HEK293 (cell line): Measurements from ENCODE around the gene ALG6.

Experiments
- GFI1B ChIP-seq: fragments of 450-650 bp; formaldehyde crosslinking; IDR thresholded peaks from 2 replicates; pipeline ENCODE4 v1.5.1; 2016; ENCODE audit warnings: missing biosample characterization, missing genetic modification characterization
- KLF7 ChIP-seq: fragments of 450-650 bp; formaldehyde crosslinking; IDR thresholded peaks from 2 replicates; pipeline ENCODE4 v1.5.1; 2016; ENCODE audit warnings: missing biosample characterization, missing genetic modification characterization, borderline replicate concordance
- SP7 ChIP-seq: fragments of 450-650 bp; formaldehyde crosslinking; IDR thresholded peaks from 2 replicates; pipeline ENCODE4 v1.5.1; 2016; ENCODE audit warnings: missing biosample characterization, missing genetic modification characterization
- TRIM28 ChIP-seq: IDR thresholded peaks from 2 replicates; pipeline ENCODE4 v1.6.1; 2011; ENCODE audit warnings: low read length, control low read depth, borderline replicate concordance
- ZBTB26 ChIP-seq: fragments of 450-650 bp; formaldehyde crosslinking; optimal IDR thresholded peaks from 2 replicates; pipeline ENCODE3; 2016; ENCODE audit warnings: missing biosample characterization, mild to moderate bottlenecking, missing genetic modification characterization
- ZBTB49 ChIP-seq: fragments of 450-650 bp; formaldehyde crosslinking; IDR thresholded peaks from 2 replicates; pipeline ENCODE4 v1.5.1; 2016; ENCODE audit warnings: missing biosample characterization, missing genetic modification characterization, low read depth
- ZFP3 ChIP-seq: fragments of 450-650 bp; formaldehyde crosslinking; IDR thresholded peaks from 2 replicates; pipeline ENCODE4 v1.5.1; 2016; ENCODE audit warnings: low read depth, missing biosample characterization, missing genetic modification characterization
- ZFP37 ChIP-seq: fragments of 450-650 bp; formaldehyde crosslinking; IDR thresholded peaks from 2 replicates; pipeline ENCODE4 v1.5.1; 2016; ENCODE audit warnings: missing biosample characterization, missing genetic modification characterization
- ZNF112 ChIP-seq: fragments of 450-650 bp; formaldehyde crosslinking; IDR thresholded peaks from 2 replicates; pipeline ENCODE4 v1.5.0; 2017; ENCODE audit warnings: missing biosample characterization, missing genetic modification characterization
- ZNF155 ChIP-seq: fragments of 450-650 bp; formaldehyde crosslinking; IDR thresholded peaks from 2 replicates; pipeline ENCODE4 v1.5.1; 2016; ENCODE audit warnings: missing biosample characterization, missing genetic modification characterization
- ZNF211 ChIP-seq: fragments of 450-650 bp; formaldehyde crosslinking; IDR thresholded peaks from 2 replicates; pipeline ENCODE4 v1.5.1; 2016; ENCODE audit warnings: low read depth, missing biosample characterization, missing genetic modification characterization
- ZNF266 ChIP-seq: fragments of 450-650 bp; formaldehyde crosslinking; IDR thresholded peaks from 2 replicates; pipeline ENCODE4 v1.5.1; 2016; ENCODE audit warnings: missing biosample characterization, missing genetic modification characterization, low read depth
- ZNF302 ChIP-seq: fragments of 450-650 bp; formaldehyde crosslinking; IDR thresholded peaks from 2 replicates; pipeline ENCODE4 v1.5.1; 2016; ENCODE audit warnings: missing biosample characterization, missing genetic modification characterization, low read depth
- ZNF335 ChIP-seq: fragments of 450-650 bp; formaldehyde crosslinking; conservative IDR thresholded peaks from 2 replicates; pipeline ENCODE4 v1.5.1; 2016; ENCODE audit warnings: missing biosample characterization, missing genetic modification characterization
- ZNF366 ChIP-seq: fragments of 450-650 bp; formaldehyde crosslinking; conservative IDR thresholded peaks from 2 replicates; pipeline ENCODE4 v1.5.1; 2016; ENCODE audit warnings: missing biosample characterization, missing genetic modification characterization
- ZNF404 ChIP-seq: fragments of 450-650 bp; formaldehyde crosslinking; IDR thresholded peaks from 2 replicates; pipeline ENCODE4 v1.5.1; 2017; ENCODE audit warnings: missing biosample characterization, missing genetic modification characterization
- ZNF416 ChIP-seq: fragments of 450-650 bp; formaldehyde crosslinking; IDR thresholded peaks from 2 replicates; pipeline ENCODE4 v1.5.1; 2016; ENCODE audit warnings: missing biosample characterization, missing genetic modification characterization
- ZNF521 ChIP-seq: fragments of 450-650 bp; formaldehyde crosslinking; IDR thresholded peaks from 2 replicates; pipeline ENCODE4 v1.5.1; 2017; ENCODE audit warnings: missing biosample characterization, mild to moderate bottlenecking, missing genetic modification characterization
- ZNF530 ChIP-seq: fragments of 450-650 bp; formaldehyde crosslinking; IDR thresholded peaks from 2 replicates; pipeline ENCODE4 v1.5.1; 2016; ENCODE audit warnings: low read depth, missing biosample characterization, missing genetic modification characterization
- ZNF561 ChIP-seq: fragments of 450-650 bp; IDR thresholded peaks from 2 replicates; pipeline ENCODE4 v1.5.1; 2018; ENCODE audit warnings: missing biosample characterization, missing genetic modification characterization, borderline replicate concordance
- ZNF571 ChIP-seq: fragments of 450-650 bp; formaldehyde crosslinking; IDR thresholded peaks from 2 replicates; pipeline ENCODE4 v1.5.0; 2017; ENCODE audit warnings: missing biosample characterization, missing genetic modification characterization
- ZNF580 ChIP-seq: fragments of 450-650 bp; formaldehyde crosslinking; IDR thresholded peaks from 2 replicates; pipeline ENCODE4 v1.5.1; 2016; ENCODE audit warnings: missing biosample characterization, missing genetic modification characterization
- ZNF623 ChIP-seq: fragments of 450-650 bp; formaldehyde crosslinking; IDR thresholded peaks from 2 replicates; pipeline ENCODE4 v1.5.1; 2016; ENCODE audit warnings: missing biosample characterization, missing genetic modification characterization
- ZNF645 ChIP-seq: fragments of 450-650 bp; formaldehyde crosslinking; IDR thresholded peaks from 2 replicates; pipeline ENCODE4; 2016; ENCODE audit warnings: missing biosample characterization, missing genetic modification characterization
- ZNF76 ChIP-seq: fragments of 450-650 bp; formaldehyde crosslinking; IDR thresholded peaks from 2 replicates; pipeline ENCODE4; 2016; ENCODE audit warnings: low read depth, missing biosample characterization, missing genetic modification characterization, borderline replicate concordance
- ZNF843 ChIP-seq: fragments of 450-650 bp; formaldehyde crosslinking; IDR thresholded peaks from 2 replicates; pipeline ENCODE4 v1.5.1; 2016; ENCODE audit warnings: missing biosample characterization, missing genetic modification characterization
- ZSCAN23 ChIP-seq: fragments of 450-650 bp; formaldehyde crosslinking; IDR thresholded peaks from 2 replicates; pipeline ENCODE4 v1.5.1; 2016; ENCODE audit warnings: missing biosample characterization, missing genetic modification characterization
- TF ChIP-seq, protein P1 (sequence below): sonication (generic); formaldehyde crosslinking; IDR thresholded peaks from 2 replicates; pipeline ENCODE4 v1.8.1; 2022; ENCODE audit warnings: mild to moderate bottlenecking, moderate library complexity, missing genetic modification reagents
- TF ChIP-seq, protein P2 (sequence below): fragments of 450-650 bp; formaldehyde crosslinking; IDR thresholded peaks from 2 replicates; pipeline ENCODE4 v1.5.1; 2016; ENCODE audit warnings: missing biosample characterization, missing genetic modification characterization, low read depth
- TF ChIP-seq, protein P3 (sequence below): fragments of 450-650 bp; formaldehyde crosslinking; IDR thresholded peaks from 2 replicates; pipeline ENCODE4 v1.5.1; 2017; ENCODE audit warnings: missing biosample characterization, missing genetic modification characterization

ALG6 gene

GRCh38 chr1:63367215-63368103 is at the start of gene ALG6 (continued):
- TF ChIP-seq, protein P1, sequence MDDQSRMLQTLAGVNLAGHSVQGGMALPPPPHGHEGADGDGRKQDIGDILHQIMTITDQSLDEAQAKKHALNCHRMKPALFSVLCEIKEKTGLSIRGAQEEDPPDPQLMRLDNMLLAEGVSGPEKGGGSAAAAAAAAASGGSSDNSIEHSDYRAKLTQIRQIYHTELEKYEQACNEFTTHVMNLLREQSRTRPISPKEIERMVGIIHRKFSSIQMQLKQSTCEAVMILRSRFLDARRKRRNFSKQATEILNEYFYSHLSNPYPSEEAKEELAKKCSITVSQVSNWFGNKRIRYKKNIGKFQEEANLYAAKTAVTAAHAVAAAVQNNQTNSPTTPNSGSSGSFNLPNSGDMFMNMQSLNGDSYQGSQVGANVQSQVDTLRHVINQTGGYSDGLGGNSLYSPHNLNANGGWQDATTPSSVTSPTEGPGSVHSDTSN (CRISPR knock-in tag), result peak; percentile 28; the same call in 1 of the 2 replicates
- TF ChIP-seq, protein P2, sequence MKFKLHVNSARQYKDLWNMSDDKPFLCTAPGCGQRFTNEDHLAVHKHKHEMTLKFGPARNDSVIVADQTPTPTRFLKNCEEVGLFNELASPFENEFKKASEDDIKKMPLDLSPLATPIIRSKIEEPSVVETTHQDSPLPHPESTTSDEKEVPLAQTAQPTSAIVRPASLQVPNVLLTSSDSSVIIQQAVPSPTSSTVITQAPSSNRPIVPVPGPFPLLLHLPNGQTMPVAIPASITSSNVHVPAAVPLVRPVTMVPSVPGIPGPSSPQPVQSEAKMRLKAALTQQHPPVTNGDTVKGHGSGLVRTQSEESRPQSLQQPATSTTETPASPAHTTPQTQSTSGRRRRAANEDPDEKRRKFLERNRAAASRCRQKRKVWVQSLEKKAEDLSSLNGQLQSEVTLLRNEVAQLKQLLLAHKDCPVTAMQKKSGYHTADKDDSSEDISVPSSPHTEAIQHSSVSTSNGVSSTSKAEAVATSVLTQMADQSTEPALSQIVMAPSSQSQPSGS (tag by site-specific recombination), result no peak
- no peak for TF ChIP-seq ZNF521 (tag by site-specific recombination)
- TF ChIP-seq, protein P3, sequence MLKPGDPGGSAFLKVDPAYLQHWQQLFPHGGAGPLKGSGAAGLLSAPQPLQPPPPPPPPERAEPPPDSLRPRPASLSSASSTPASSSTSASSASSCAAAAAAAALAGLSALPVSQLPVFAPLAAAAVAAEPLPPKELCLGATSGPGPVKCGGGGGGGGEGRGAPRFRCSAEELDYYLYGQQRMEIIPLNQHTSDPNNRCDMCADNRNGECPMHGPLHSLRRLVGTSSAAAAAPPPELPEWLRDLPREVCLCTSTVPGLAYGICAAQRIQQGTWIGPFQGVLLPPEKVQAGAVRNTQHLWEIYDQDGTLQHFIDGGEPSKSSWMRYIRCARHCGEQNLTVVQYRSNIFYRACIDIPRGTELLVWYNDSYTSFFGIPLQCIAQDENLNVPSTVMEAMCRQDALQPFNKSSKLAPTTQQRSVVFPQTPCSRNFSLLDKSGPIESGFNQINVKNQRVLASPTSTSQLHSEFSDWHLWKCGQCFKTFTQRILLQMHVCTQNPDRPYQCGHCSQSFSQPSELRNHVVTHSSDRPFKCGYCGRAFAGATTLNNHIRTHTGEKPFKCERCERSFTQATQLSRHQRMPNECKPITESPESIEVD (tag by site-specific recombination), result no peak
- TF ChIP-seq ZNF571 (tag by site-specific recombination), result no peak
- TF ChIP-seq ZNF416 (tag by site-specific recombination), result no peak
- no peak for TF ChIP-seq ZNF211 (tag by site-specific recombination)
- no peak for TF ChIP-seq ZNF266 (tag by site-specific recombination)
- TF ChIP-seq SP7, result peak; percentile 80
- peak; percentile 72; the same call in 1 of the 2 replicates for TF ChIP-seq ZNF561 (tag by site-specific recombination)
- TF ChIP-seq ZBTB49 (tag by site-specific recombination), result no peak
- TF ChIP-seq ZNF843 (tag by site-specific recombination), result peak; percentile 66; the same call in 1 of the 2 replicates
- no peak for TF ChIP-seq ZNF645
- peak; percentile 77; the same call in 1 of the 2 replicates for TF ChIP-seq ZNF76 (tag by site-specific recombination)
- TF ChIP-seq KLF7 (tag by site-specific recombination), result no peak; the same call in 1 of the 2 replicates
- TF ChIP-seq ZFP37 (tag by site-specific recombination), result peak; percentile 97
- TF ChIP-seq ZNF623 (tag by site-specific recombination), result no peak
- no peak; the same call in 1 of the 2 replicates for TF ChIP-seq TRIM28
- no peak for TF ChIP-seq ZNF404 (tag by site-specific recombination)
- TF ChIP-seq ZNF112 (tag by site-specific recombination), result no peak
- no peak for TF ChIP-seq GFI1B (tag by site-specific recombination)
- peak; percentile 76; the same call in 1 of the 2 replicates for TF ChIP-seq ZNF530 (tag by site-specific recombination)
- peak; percentile 90 for TF ChIP-seq ZNF335
- TF ChIP-seq ZNF580 (tag by site-specific recombination), result peak; percentile 24; the same call in 1 of the 2 replicates
- no peak for TF ChIP-seq ZSCAN23 (tag by site-specific recombination)
- TF ChIP-seq ZNF366 (tag by site-specific recombination), result no peak
- TF ChIP-seq ZNF302, result no peak
- TF ChIP-seq ZNF155 (tag by site-specific recombination), result no peak
- TF ChIP-seq ZBTB26 (tag by site-specific recombination), result peak; percentile 88
- no peak for TF ChIP-seq ZFP3
